Astrocyte (in vitro differentiated cells and primary cell): ENCODE measurements around the gene DHX29. TPM values are rescaled to one million over a fixed set of nuclear protein-coding genes. Genes with fewer than 3 reads are reported as not detected.

Experiments
- DNase-seq: peaks from one replicate; pipeline ENCODE4 v3.0.0-alpha.2; 2010; ENCODE audit warnings: low read depth
- FAIRE-seq: peaks from 2 replicates; lab custom pipeline; 2011; peaks lifted over from hg19 to GRCh38; lab: Jason Lieb, UNC
- H2AFZ ChIP-seq: 2 replicates; pipeline ENCODE4 v1.6.0; 2012; ENCODE audit warnings: low read depth, low read length, inconsistent platforms
- H3K27ac ChIP-seq: 2 replicates; pipeline ENCODE4 v1.5.1; 2011; ENCODE audit warnings: low read depth, low read length, inconsistent platforms
- H3K27me3 ChIP-seq: 2 replicates; pipeline ENCODE4 v1.6.0; 2011; ENCODE audit warnings: low read length, inconsistent platforms; ENCODE audit not compliant: insufficient read depth
- H3K36me3 ChIP-seq: 2 replicates; pipeline ENCODE4 v1.5.1; 2011; ENCODE audit warnings: low read length, inconsistent platforms; ENCODE audit not compliant: insufficient read depth
- H3K4me1 ChIP-seq: 2 replicates; pipeline ENCODE4 v1.5.1; 2011; ENCODE audit warnings: low read length, inconsistent platforms; ENCODE audit not compliant: insufficient read depth
- H3K4me2 ChIP-seq: 2 replicates; pipeline ENCODE4 v1.6.0; 2012; ENCODE audit warnings: low read length, inconsistent platforms
- H3K4me3 ChIP-seq: 2 replicates; pipeline ENCODE4 v1.5.1; 2011; ENCODE audit warnings: low read depth, mild to moderate bottlenecking, low read length, inconsistent platforms; ENCODE audit not compliant: insufficient read depth
- H3K79me2 ChIP-seq: 2 replicates; pipeline ENCODE4 v1.6.0; 2012; ENCODE audit warnings: mild to moderate bottlenecking, low read length, inconsistent platforms; ENCODE audit not compliant: insufficient read depth
- H3K9ac ChIP-seq: 2 replicates; pipeline ENCODE4 v1.6.0; 2012; ENCODE audit warnings: mild to moderate bottlenecking, low read length, inconsistent platforms
- H3K9me3 ChIP-seq: 2 replicates; pipeline ENCODE4 v1.5.1; 2012; ENCODE audit warnings: low read depth, mild to moderate bottlenecking, low read length, inconsistent platforms; ENCODE audit not compliant: insufficient read depth
- H4K20me1 ChIP-seq: 2 replicates; pipeline ENCODE4 v1.6.0; 2012; ENCODE audit warnings: low read length, inconsistent platforms; ENCODE audit not compliant: insufficient read depth
- H3K27ac Mint-ChIP-seq: one replicate; pipeline ENCODE4 v1.8.0; 2021; ENCODE audit warnings: mild to moderate bottlenecking, mixed read lengths; ENCODE audit not compliant: unreplicated experiment
- H3K27me3 Mint-ChIP-seq: one replicate; pipeline ENCODE4 v1.8.0; 2021; ENCODE audit warnings: low read depth, mixed read lengths; ENCODE audit not compliant: unreplicated experiment
- H3K36me3 Mint-ChIP-seq: one replicate; pipeline ENCODE4 v1.8.0; 2021; ENCODE audit warnings: low read depth, mixed read lengths; ENCODE audit not compliant: unreplicated experiment
- H3K4me1 Mint-ChIP-seq: one replicate; pipeline ENCODE4 v1.8.0; 2021; ENCODE audit warnings: low read depth, mixed read lengths; ENCODE audit not compliant: unreplicated experiment
- H3K4me3 Mint-ChIP-seq: one replicate; pipeline ENCODE4 v1.8.0; 2021; ENCODE audit warnings: mild to moderate bottlenecking, moderate library complexity, mixed read lengths; ENCODE audit not compliant: unreplicated experiment
- H3K9me3 Mint-ChIP-seq: one replicate; pipeline ENCODE4 v1.8.0; 2021; ENCODE audit warnings: mild to moderate bottlenecking, mixed read lengths; ENCODE audit not compliant: unreplicated experiment
- CTCF ChIP-seq: IDR thresholded peaks from 2 replicates; pipeline ENCODE4 v1.5.1; 2011; ENCODE audit warnings: low read depth, mild to moderate bottlenecking, inconsistent platforms, low read length, moderate library complexity; ENCODE audit not compliant: insufficient read depth
- EZH2 ChIP-seq: IDR thresholded peaks from 2 replicates; pipeline ENCODE4 v1.6.1; 2012; ENCODE audit warnings: mild to moderate bottlenecking, low read length, inconsistent platforms; ENCODE audit not compliant: insufficient read depth
- total RNA-seq: library from RNA; stranded (reverse); gene quantifications from 2 replicates; pipeline ENCODE4 v1.2.1, GENCODE V29; 2021

Gene DHX29
- total RNA-seq, 1 donor from 2014 or later = 27.0 TPM

GRCh38 chr5:55258339-55258738, 49.2 kb downstream of the DHX29 start:
- no peaks in the 10 kb centered on the region for H3K9me3 ChIP-seq
- Mint-ChIP-seq H3K9me3 (no peaks in the 10 kb centered on the region), H3K4me3 (no peak overlapping the region), H3K36me3 (peaks cover 7% of the 10 kb centered on the region), H3K27me3 (no peaks in the 10 kb centered on the region), H3K4me1 (no peaks in the 10 kb centered on the region), H3K27ac (no peak overlapping the region)
- no peak overlapping the region for H3K4me2 ChIP-seq
- no peak overlapping the region for H3K27ac ChIP-seq
- H3K4me3 ChIP-seq = no peak overlapping the region
- no peak for DNase-seq
- TF ChIP-seq CTCF = no peak
- TF ChIP-seq EZH2 = no peak
- no peaks in the 10 kb centered on the region for H4K20me1 ChIP-seq
- peaks cover 52% of the 10 kb centered on the region for H3K36me3 ChIP-seq
- H3K79me2 ChIP-seq = no peaks in the 10 kb centered on the region
- H3K4me1 ChIP-seq = no peaks in the 10 kb centered on the region
- FAIRE-seq = no peak
- H3K9ac ChIP-seq = no peak overlapping the region
- no peak overlapping the region for H2AFZ ChIP-seq
- H3K27me3 ChIP-seq = no peaks in the 10 kb centered on the region

- Mint-ChIP-seq H3K27me3 (no peaks in the 10 kb centered on the region), H3K36me3 (peaks cover 5% of the 10 kb centered on the region), H3K4me3 (no peak overlapping the region), H3K4me1 (no peaks in the 10 kb centered on the region), H3K27ac (no peak overlapping the region), H3K9me3 (no peaks in the 10 kb centered on the region)
- no peak for DNase-seq
- Histone ChIP-seq H4K20me1 (no peaks in the 10 kb centered on the region), H3K4me2 (no peak overlapping the region), H3K4me1 (no peaks in the 10 kb centered on the region), H3K79me2 (no peaks in the 10 kb centered on the region), H3K27me3 (no peaks in the 10 kb centered on the region), H3K9ac (no peak overlapping the region), H3K4me3 (no peak overlapping the region), H3K27ac (no peak overlapping the region), H3K9me3 (no peaks in the 10 kb centered on the region), H2AFZ (no peak overlapping the region), H3K36me3 (peaks cover 29% of the 10 kb centered on the region)
- FAIRE-seq = no peak
- no peak for TF ChIP-seq EZH2
- no peak for TF ChIP-seq CTCF
These were observed 52.7 kb downstream of the DHX29 start for GRCh38 chr5:55254802-55255201.

- H3K4me3 Mint-ChIP-seq = no peak overlapping the region
These were observed 57.4 kb downstream of the DHX29 start for GRCh38 chr5:55250064-55250463.

More at GRCh38 chr5:55250064-55250463, 57.4 kb downstream of the DHX29 start:
- no peaks in the 10 kb centered on the region for H3K9me3 ChIP-seq
- no peak overlapping the region for H2AFZ ChIP-seq
- H3K36me3 Mint-ChIP-seq = peaks cover under 1% of the 10 kb centered on the region
- no peaks in the 10 kb centered on the region for H3K27me3 ChIP-seq
- no peak overlapping the region for H3K9ac ChIP-seq
- H3K4me3 ChIP-seq = no peak overlapping the region
- no peaks in the 10 kb centered on the region for H4K20me1 ChIP-seq
- no peaks in the 10 kb centered on the region for H3K79me2 ChIP-seq
- no peaks in the 10 kb centered on the region for H3K4me1 ChIP-seq
- no peak for FAIRE-seq
- H3K36me3 ChIP-seq = peaks cover under 1% of the 10 kb centered on the region
- H3K9me3 Mint-ChIP-seq = peaks cover 13% of the 10 kb centered on the region
- H3K4me1 Mint-ChIP-seq = no peaks in the 10 kb centered on the region
- DNase-seq = no peak
- TF ChIP-seq EZH2 (no peak), CTCF (no peak)
- no peak overlapping the region for H3K27ac Mint-ChIP-seq
- H3K27ac ChIP-seq = no peak overlapping the region
- H3K4me2 ChIP-seq = no peak overlapping the region
- peaks cover 2% of the 10 kb centered on the region for H3K27me3 Mint-ChIP-seq
